CD4-positive, alpha-beta T cell treated with Interleukin-10 for 1 hour (primary cell): Measurements from ENCODE around the gene COL26A1.
A peak's percentile ranks its signal among the peaks of the same experiment; 100 is the strongest.

Source experiments
- DNase-seq: peaks from one replicate; pipeline ENCODE4 v3.0.0-alpha.2; 2020

COL26A1 gene

GRCh38 chr7:101582971-101583370 lies 220.3 kb downstream of the COL26A1 start:
- no peak for DNase-seq

- no peak for DNase-seq
Measured at GRCh38 chr7:101586078-101586905, 223.6 kb downstream of the COL26A1 start.

GRCh38 chr7:101586906-101587677 lies 224.4 kb downstream of the COL26A1 start:
- DNase-seq: no peak

GRCh38 chr7:101588131-101588935 lies 225.7 kb downstream of the COL26A1 start:
- no peak for DNase-seq

- no peak for DNase-seq
Measured at GRCh38 chr7:101589052-101589451, 226.4 kb downstream of the COL26A1 start.

GRCh38 chr7:101589976-101590662 lies 227.4 kb downstream of the COL26A1 start:
- DNase-seq: no peak

- DNase-seq: no peak
Measured at GRCh38 chr7:101590663-101591435, 228.2 kb downstream of the COL26A1 start.

GRCh38 chr7:101591504-101591903 lies 228.8 kb downstream of the COL26A1 start:
- no peak for DNase-seq

- DNase-seq: no peak
Measured at GRCh38 chr7:101593556-101593955, 230.9 kb downstream of the COL26A1 start.

- DNase-seq: no peak
Measured at GRCh38 chr7:101594790-101595189, 232.1 kb downstream of the COL26A1 start.

- DNase-seq: no peak
Measured at GRCh38 chr7:101595246-101595645, 232.6 kb downstream of the COL26A1 start.

GRCh38 chr7:101595766-101596537 lies 233.3 kb downstream of the COL26A1 start:
- DNase-seq: no peak

- no peak for DNase-seq
Measured at GRCh38 chr7:101596898-101597297, 234.2 kb downstream of the COL26A1 start.

- DNase-seq: no peak
Measured at GRCh38 chr7:101597941-101598340, 235.3 kb downstream of the COL26A1 start.

GRCh38 chr7:101598422-101598985 lies 235.8 kb downstream of the COL26A1 start:
- DNase-seq: no peak

GRCh38 chr7:101598986-101599771 lies 236.5 kb downstream of the COL26A1 start:
- DNase-seq: no peak

GRCh38 chr7:101599787-101600186 lies 237.1 kb downstream of the COL26A1 start:
- no peak for DNase-seq

- no peak for DNase-seq
Measured at GRCh38 chr7:101602082-101602481, 239.4 kb downstream of the COL26A1 start.

- peak; percentile 63 for DNase-seq
Measured at GRCh38 chr7:101602484-101603241, 240.0 kb downstream of the COL26A1 start.
